ENCODE data around the gene FGFBP1.

GRCh38 chr4:15947684-15948083 is 9.1 kb upstream of the FGFBP1 start:
- TF ChIP-seq, protein P1, sequence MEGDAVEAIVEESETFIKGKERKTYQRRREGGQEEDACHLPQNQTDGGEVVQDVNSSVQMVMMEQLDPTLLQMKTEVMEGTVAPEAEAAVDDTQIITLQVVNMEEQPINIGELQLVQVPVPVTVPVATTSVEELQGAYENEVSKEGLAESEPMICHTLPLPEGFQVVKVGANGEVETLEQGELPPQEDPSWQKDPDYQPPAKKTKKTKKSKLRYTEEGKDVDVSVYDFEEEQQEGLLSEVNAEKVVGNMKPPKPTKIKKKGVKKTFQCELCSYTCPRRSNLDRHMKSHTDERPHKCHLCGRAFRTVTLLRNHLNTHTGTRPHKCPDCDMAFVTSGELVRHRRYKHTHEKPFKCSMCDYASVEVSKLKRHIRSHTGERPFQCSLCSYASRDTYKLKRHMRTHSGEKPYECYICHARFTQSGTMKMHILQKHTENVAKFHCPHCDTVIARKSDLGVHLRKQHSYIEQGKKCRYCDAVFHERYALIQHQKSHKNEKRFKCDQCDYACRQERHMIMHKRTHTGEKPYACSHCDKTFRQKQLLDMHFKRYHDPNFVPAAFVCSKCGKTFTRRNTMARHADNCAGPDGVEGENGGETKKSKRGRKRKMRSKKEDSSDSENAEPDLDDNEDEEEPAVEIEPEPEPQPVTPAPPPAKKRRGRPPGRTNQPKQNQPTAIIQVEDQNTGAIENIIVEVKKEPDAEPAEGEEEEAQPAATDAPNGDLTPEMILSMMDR (conservative IDR thresholded peaks at IDR 0.05 in 1 of 2, IDR thresholded peaks at IDR 0.05 in 1 of 2; ENCODE audit: extremely low read depth in 1 of 2, insufficient read depth in 1 of 2, low read depth in 1 of 2, low read length in 2 of 2), result no peak
- no peak for TF ChIP-seq EZH2 (IDR thresholded peaks at IDR 0.05; ENCODE audit: borderline replicate concordance, low read length)

Data from mammary epithelial cell (primary cell).